Measurements from ENCODE around the gene ZNF292. TPM values are rescaled to one million over a fixed set of nuclear protein-coding genes. Genes with fewer than 3 reads are reported as not detected.
"Not testable (repeated sequence)": the region's sequence is repeated elsewhere in the genome, so short reads cannot be mapped to it uniquely, and the experiment has no call there.

The ZNF292 gene
- total RNA-seq, 1 donor = 28.0 TPM

- DNase-seq (ENCODE audit: low read depth in 2 of 3, low spot score in 2 of 3) = not testable (repeated sequence)
These were observed 2.2 kb downstream of the ZNF292 start for GRCh38 chr6:87157596-87157995.

- DNase-seq (ENCODE audit: low read depth in 2 of 3, low spot score in 2 of 3) = no peak
These were observed 5.9 kb downstream of the ZNF292 start for GRCh38 chr6:87161299-87161698.

GRCh38 chr6:87164004-87164403 is 8.6 kb downstream of the ZNF292 start:
- no peak for DNase-seq (ENCODE audit: low read depth in 2 of 3, low spot score in 2 of 3)

- no peak for DNase-seq (ENCODE audit: low read depth in 2 of 3, low spot score in 2 of 3)
These were observed 9.1 kb downstream of the ZNF292 start for GRCh38 chr6:87164506-87164905.

DNA sequence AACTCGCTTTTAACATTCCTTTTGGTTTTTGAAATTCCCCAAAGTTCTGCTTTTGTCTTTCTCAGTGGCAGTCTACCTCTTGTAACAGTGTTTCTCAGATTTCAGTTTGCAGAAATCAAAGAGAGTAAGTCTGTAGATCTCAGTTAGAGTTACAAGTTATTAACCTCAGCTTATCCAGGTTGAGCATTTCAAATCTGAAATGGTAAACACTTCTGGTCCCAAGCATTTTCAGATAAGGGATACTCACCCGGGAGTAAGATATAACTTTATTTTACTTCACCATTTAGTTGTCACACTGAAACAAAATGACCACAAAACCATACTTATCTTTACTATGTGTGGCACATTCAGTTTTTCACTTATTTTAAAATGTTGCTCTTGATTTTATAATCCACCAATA is 9.8 kb downstream of the ZNF292 start:
- no peak for DNase-seq (ENCODE audit: low read depth in 2 of 3, low spot score in 2 of 3)

DNA sequence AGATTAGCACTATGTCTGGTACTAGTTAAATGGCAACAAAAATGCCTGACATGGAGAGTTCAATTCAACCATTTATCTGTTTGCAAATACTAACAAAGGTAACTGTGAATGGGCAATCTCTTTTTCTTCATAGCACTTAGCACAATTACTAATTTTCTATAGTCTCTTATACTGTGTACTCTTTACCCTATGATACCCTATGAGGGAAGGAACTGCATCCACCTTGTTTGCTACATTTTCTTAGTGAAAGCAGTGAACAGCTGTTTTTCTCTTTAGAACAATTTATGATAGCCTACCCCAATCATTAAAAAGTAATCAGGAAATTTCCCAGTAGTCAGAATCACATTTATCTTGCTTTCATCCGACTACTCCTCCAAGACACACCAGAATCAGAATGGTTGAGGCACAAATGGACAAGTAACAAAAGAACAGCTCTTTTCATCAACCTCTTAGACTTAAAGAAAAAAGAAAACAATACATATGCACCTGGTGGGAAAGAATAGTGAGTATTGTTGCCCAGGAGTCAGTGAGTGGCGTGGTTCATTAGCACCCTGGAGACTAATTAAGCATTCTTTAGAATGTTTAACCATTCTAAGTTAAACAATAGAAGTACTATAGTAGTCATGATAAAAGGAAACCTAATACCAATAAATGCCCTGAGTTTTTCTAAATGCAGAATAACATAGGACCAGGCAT is 16.7 kb downstream of the ZNF292 start:
- DNase-seq (ENCODE audit: low read depth in 2 of 3, low spot score in 2 of 3) = no peak

DNA sequence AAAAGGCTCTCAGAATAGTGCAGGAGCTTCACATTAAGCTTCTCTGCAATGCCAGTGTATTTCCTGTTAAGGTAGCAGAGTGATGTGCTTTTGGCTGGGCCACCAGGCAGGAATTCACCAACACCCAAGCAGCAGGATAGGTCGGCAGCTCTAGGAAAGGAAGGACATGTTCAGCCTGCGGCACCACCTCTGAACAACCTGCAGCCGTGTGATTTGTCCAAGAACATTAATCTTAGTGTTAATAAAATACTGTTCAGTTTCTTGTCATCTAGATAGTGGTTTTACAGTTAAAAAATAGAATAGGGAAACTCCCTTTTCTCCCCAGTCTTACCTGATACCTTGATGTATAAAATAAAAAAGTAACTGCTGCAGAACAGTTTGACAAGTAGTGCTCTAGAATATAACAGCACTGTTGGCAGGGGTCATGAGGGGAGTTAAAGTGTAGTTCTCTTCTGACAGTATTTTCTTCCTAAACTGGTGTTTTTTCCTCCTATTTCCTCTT is 18.8 kb downstream of the ZNF292 start:
- no peak for DNase-seq (ENCODE audit: low read depth in 2 of 3, low spot score in 2 of 3)

DNA sequence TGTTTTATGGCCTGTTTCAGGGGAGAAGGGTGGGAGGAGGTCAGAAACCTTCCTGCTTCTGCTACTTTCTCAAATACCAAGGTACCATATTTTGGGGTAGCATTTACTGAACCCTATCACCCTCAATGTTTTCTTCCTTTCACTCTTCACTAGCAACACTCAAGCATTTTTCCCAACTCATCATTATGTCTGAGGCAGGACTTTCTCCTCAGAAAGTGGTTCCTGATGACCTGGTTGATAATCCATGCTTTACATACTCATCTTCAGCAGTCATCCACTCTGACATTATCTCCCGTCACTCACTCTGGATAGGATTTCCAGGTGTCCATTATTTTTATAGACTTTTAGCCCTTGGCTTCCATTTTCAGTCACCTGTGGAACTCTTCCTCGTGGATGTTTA is 21.1 kb downstream of the ZNF292 start:
- DNase-seq (ENCODE audit: low read depth in 2 of 3, low spot score in 2 of 3) = no peak

DNA sequence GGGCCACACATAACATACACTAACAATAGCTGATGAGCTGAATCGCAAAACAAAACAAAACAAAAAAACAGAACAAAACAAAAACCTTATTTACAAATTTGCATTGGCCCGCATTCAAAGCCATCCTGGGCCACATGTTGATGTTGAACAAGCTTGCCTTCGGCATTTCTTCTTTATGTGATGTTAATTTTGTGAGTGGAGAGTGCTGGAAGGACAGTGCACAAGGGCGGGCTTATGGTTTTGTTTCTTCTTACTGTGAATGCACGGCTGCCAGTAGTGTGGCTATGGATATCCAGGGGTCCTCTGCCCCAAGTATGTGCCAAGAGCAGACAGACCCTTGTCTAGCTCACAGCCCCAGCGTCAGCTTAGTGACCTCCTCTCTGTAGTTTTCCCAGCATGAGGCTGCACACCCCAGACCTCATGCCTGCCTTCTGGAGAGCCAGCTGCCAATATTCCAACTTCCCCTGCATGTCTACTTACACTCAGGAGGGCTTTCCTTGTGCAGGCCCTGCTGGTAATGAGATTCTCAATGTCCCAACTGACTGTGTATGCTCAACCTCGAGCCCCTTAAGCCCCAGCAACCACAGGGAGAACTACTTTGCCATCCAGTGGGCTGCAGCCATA is 24.9 kb downstream of the ZNF292 start:
- DNase-seq (ENCODE audit: low read depth in 2 of 3, low spot score in 2 of 3) = no peak

- no peak for DNase-seq (ENCODE audit: low read depth in 2 of 3, low spot score in 2 of 3)
These were observed 26.5 kb downstream of the ZNF292 start for GRCh38 chr6:87181903-87182302.

GRCh38 chr6:87182321-87182720 is 27.0 kb downstream of the ZNF292 start:
- DNase-seq (ENCODE audit: low read depth in 2 of 3, low spot score in 2 of 3) = no peak

GRCh38 chr6:87182940-87183339 is 27.6 kb downstream of the ZNF292 start:
- no peak for DNase-seq (ENCODE audit: low read depth in 2 of 3, low spot score in 2 of 3)

GRCh38 chr6:87183687-87184086 is 28.3 kb downstream of the ZNF292 start:
- DNase-seq (ENCODE audit: low read depth in 2 of 3, low spot score in 2 of 3) = no peak

DNA sequence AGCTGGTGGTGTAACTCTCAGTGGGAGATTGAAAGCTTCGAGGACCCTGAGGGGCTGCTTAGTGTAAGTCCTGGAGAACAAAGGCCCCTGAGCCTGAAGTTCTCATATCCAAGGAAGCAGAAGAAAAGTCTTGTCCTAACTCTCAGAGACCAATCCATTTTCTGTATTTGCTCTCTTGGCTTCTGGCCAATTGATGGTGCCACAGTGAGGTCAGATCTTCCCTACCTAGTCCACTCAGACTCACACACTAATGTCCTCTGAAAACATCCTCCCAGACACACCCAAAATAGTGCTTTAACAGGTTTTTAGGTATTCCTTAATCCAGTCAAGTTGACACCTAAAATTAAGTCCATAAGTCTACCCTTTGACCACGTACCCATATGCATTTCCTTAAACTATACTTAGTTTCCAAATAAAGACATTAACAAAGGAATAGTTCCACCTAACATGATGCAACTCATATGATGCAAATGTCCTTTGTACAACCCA is 29.4 kb downstream of the ZNF292 start:
- no peak for DNase-seq (ENCODE audit: low read depth in 2 of 3, low spot score in 2 of 3)

DNA sequence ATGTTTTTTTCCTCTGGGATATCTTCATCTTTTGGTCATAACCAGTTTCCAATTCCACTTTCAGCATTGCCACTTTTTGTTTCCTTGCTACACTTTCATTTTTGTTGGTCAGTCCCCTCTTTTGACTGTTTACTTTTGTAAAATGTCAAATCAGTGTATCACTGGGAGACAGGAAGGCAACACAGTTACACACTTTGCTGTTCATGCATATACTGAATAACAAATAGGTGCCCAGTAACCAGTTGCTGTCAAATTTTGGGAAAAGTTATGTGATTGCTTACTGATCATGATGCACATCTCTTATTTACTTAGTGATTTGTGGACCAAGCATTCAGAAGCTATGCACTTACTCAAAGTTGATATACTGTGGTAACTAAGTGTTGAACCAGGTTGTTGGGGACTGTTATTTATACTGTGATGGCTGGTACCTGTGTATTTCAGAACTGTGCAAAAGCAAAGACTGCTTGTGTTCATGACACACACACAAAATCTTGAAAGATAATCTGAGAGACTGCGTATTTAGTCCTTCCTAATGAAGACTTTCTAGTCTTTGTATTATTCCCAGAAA is 41.0 kb downstream of the ZNF292 start:
- DNase-seq (ENCODE audit: low read depth in 2 of 3, low spot score in 2 of 3) = no peak

DNA sequence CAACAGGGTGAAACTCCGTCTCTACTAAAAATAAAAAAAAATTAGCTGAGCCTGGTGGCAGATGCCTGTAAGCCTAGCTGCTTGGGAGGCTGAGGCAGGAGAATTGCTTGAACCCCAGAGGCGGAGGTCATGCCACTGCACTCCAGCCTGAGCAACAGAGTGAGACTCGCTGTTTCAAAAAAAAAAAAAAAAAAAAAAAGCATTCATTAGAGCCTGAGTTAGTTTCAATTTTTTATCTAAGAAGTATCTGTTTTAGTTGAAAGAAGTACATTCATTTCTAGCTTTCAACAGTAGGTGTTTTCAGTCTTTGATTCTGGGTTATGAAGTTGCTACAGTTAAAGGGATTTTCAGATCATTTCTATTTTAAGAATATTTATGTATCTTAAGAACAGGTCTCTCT is 42.2 kb downstream of the ZNF292 start:
- DNase-seq (ENCODE audit: low read depth in 2 of 3, low spot score in 2 of 3) = no peak

- DNase-seq (ENCODE audit: low read depth in 2 of 3, low spot score in 2 of 3) = not testable (repeated sequence)
These were observed 42.9 kb downstream of the ZNF292 start for GRCh38 chr6:87198022-87198810.

GRCh38 chr6:87199787-87200186 is 44.4 kb downstream of the ZNF292 start:
- no peak for DNase-seq (ENCODE audit: low read depth in 2 of 3, low spot score in 2 of 3)

DNA sequence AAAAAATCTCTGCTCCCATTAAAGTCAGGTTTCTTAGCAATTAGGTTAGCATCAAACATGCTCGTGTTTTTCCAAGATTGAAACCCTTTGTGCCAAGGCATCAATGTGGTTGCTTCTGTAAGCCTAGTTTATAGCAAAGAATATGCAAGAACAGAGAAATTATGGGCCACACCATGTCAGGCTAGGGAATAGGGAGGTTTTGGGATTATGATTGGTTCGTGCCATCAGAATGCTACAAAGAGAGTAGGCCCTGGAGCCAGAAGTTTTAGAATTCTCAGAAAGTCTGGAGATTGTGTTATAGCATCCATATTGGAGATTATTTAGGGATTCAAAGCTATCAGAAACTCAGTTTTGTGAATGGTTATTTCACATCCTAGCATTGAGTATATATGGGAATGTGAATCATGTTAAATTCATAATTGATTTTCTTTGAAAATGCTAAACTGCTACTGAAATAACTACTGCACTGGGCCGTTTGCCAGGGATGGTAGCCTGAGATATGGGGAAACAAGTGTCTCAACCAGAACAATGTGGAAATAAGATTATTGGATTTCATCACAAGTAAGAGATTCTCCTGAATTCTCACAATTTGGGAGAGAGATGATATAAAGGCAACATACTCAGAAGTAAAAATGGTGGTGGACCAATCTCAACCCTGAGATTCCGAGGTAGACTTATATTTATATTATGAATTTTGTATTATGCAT is 45.3 kb downstream of the ZNF292 start:
- DNase-seq (ENCODE audit: low read depth in 2 of 3, low spot score in 2 of 3) = no peak

- no peak for DNase-seq (ENCODE audit: low read depth in 2 of 3, low spot score in 2 of 3)
These were observed 48.2 kb downstream of the ZNF292 start for GRCh38 chr6:87203448-87204023.
